ENCODE results near the gene NTSR2.

NTSR2 gene

DNA sequence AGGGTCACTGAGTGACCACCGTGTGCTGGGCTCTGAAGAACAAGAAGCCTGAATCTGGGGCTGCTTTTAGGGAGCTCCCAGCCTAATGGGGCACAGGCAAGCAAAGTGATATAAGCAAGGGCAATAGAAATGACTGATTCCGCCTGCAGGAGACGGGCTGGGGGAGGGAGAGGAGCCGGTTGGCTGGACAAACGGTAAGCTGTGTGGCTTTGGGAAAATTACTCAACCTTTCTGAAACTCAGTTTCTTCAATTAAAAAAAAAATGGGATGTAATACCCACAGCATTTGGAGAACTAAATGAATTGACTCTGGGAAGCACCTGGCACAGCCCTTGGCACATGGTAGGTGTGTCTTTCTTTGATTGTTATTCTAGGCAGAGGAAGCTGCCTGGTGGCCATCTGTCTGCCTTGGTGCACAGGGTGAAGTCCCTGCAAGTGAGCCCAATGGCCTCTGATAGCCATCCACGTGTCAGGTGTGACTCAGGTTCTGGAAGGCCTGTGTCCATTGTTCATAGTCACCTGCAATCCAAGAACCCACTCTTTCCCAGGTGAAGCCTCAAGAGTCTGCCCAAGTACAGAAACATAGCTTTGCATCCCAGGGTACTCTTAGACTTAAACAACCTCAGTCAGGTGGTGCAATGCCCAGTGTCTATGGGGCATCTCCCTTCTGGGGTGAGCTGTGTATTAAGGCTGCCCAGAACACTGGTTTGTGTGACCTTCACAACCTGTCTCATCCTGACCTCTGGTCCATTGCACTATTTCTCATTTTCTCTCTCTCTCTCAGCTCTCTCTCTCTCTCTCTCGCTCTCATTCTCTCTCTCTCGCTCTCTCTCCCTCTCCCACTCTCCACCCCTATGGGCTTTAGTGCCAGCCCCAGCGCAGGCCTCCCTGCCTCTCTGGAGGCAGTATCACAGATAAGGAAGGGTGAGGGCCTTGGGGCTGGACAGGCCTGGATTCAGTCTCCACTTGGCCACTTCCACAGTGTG is 30.0 kb upstream of the NTSR2 start:
- no peak for DNase-seq (ENCODE audit: low read depth)

DNA sequence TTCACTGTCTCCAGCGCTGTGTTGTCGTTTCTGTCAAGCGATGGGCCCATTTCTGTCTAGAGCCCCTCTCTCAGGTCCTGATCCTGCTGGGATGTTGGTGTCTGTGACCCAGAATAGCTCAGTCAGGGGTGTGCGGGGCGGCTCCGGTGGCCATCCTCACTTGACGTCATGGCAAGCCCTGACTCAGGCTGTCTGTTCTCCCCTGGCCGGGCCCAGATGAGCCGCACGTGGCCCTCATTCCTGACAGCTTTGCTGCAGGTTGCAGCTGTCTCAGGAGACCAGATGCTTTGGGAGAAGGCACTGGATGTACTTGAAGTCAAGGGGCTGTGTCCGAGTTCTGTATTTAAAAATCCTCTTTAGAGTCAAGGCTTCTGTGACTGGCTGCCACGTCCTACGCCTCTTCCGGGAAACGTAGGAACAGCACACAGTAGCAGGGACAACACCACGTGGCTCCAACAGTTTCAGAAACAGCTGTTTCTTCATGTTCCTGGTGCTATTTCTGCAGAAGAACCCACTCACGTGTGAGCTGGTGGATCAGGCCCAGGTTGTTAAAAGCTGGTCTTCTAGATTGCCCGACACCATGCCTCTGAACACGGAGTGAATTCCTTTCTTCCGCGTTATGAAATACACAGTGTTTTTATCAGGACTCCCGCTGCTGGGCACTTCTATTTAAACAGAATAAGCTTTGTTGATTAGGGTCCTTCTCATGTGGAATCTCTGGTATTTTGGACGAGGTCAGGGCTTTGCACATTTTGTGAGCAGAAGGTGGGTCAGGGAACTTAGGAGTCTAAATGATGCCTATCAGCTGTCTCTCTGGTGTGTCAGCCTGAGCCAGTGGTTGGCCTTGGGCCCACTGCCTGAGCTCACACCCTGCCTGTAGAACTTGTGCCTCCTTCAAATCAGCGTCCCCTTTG is 28.3 kb upstream of the NTSR2 start:
- no peak for DNase-seq (ENCODE audit: low read depth)

DNA sequence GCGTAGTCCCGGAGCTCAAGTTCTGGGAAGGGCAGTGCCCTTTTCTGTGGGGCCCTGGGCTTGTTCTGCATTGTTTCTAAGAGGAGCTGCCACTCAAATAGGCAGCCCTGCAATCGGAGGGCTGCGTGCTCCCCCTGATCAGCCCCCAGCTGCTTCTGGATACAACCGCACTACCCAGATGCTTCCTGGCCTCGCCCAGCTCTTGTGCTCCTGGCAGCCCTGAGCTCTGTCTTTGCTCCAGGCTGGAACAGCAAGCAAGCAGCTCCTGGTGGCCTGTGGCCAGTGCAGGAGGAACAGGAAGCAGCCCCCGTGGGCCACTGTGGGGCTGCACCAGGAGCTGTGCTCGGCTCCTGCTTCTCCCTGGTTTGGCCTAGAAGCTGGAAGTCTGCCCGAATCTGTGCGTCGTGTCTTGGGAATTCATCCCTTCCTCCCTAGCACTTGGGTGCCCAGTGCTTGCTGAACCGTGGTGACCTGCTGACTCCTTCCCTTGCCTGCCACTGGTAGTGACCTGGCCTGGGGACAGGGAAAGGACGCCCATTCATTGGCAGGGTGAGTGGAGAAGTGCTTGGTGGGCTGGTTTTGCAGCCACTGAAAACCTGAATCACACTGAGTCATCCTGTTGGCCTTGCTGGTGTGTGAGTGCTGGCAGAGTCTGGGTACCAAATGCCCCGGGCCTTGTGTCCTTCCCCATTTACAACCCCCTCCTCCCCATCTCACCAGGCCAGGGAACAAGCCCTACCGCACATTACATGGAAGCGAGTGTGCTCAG is 27.3 kb upstream of the NTSR2 start:
- no peak for DNase-seq (ENCODE audit: low read depth)

DNA sequence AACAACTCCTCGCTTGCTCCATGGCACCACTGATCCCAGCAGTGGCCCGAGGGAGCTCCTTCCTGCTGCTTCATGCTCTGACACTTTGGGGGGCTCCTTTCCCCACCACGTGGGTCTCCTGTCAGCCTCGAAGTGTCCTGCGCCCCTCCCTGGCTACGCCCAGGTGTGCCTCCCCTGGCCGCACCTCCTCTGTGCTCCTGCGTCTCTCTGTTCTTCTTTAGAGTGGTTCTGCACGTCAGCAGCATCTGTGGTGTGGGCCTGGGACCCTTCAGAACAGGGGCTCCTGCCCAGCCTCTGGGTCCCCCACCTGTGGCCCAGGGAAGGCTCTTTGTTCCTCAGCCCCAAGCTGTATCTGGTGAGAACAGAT is 26.7 kb upstream of the NTSR2 start:
- no peak for DNase-seq (ENCODE audit: low read depth)

DNA sequence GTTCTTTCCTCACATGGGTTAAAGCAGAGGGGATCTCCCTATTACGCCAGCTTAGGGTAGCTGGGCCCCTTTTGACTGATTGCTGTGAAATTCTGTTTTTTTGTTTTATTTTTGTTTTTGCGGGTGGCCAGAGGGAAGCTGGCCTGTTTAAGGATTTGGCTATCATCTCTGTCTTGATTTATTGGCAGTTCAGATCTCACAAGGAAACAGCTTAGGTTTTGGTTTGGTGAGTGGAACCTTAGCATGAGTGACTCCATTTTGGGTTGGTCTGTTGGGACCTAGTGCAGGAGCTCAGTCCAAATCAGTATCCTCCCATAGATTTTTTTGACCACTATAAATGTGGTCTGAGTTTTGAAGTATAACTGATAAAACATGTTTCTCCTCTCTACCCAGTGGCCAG is 25.6 kb upstream of the NTSR2 start:
- no peak for DNase-seq (ENCODE audit: low read depth)

DNA sequence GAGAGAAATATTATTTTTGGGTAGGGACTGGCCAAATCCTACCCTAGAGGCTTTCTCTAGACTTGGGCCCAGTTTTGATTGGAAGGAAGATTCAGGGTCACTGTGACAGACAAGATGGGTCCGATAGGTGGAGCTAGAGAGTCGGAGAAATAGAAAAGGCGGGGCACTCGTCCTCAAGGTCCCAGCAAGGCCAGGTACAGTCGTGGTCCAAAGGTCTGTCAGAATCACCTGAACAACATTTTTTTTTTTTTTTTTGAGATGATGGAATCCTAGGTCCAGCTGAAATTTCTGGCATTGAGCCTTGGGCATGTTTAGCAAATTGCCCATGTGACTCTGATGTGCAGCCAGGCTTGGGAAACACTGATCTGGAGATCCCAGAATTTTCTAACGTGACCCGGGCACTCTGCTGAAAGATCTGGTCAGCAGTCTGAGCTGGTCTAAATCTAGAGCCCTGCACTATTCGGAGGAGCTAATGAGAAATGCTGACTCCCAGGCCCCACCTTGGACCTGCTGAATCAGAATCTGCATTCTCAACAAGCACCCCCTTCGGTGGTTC is 23.0 kb upstream of the NTSR2 start:
- DNase-seq (ENCODE audit: low read depth): peak; percentile 45

DNA sequence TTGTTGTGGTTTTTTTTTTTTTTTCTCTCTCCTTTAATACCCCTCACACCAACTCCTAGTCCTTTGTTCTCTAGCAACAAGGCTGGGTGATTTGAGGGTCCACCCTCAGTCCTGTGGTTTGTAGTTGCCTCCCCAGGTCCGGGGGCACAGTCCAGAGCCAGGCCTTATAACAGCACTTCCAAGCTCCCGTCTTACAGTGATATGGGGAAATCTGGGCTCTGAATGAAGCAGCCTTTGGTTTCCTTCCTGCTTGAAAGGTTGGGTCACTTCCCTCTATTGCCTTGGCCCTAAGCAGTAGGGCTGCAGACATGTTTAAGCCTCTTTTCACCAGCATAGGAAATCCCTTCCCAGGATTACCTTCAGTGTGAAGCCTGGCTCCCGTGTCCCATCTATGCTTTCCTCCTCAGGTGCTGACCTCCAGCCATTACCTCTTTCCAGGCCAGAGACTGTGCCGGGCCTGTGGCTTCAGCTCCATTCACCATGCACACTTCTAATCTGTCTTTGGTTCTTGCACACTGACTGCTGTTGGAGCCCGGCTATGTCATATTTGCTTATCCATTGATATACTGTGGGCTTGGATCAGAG is 21.2 kb upstream of the NTSR2 start:
- DNase-seq (ENCODE audit: low read depth): no peak

DNA sequence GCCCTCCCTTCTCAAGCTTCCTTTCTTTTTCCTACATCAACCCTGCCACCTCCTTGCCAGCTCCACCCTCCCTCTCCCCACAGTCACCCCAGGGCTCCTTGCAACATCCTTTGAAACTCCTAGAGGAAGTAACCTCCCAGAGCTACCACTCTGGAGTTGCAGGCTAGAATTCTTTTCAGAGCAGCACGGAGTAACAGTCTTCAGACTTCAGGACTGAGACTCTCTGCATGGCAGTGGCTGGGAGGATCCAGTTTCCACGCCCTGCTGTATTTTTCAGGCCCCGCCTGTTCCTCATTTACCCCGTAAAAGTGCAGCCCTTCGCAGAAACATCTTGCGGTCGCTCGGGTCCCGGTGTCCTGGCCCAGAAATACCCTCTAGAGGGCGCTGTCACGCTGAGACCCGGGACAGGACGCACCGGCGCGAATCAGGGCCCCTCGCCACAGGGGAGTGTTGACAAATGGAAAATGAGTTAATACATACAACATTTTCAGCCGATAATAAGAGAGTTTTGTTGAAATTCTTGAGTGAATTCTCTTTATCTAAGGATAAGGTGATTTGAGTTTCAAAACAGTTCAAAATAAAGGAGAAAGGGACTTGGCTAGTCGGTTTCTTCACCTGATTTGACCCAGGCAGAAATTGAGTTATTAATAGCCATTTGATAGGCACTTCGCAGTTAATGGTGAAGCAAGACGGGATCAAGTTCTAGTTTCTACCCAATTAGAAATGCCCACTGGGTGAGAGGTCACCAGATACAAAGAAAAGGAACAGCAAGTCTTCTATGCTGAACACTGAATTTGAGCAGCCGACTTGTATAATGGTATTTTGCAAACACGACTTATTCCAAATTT is 18.5 kb upstream of the NTSR2 start:
- DNase-seq (ENCODE audit: low read depth): peak; percentile 74

DNA sequence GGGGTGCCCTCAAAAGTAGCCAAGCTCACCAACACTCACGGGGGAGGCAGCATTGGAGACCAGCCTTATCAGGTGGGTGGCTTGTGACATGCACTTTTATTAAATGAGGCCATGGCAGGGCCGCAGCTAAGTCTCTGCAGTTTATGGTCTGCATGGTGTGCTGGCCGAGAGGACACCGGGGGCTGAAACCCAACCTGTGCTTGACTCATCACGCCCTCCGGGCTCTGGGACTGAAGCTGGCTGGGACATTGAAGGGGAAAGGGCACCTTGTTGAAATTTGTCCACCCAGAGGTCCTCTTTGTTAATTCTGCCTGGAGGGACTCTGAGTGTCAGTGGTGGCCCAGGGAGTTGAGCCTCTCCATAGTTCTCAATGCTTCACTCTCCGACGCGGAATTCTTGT is 17.7 kb upstream of the NTSR2 start:
- no peak for DNase-seq (ENCODE audit: low read depth)

DNA sequence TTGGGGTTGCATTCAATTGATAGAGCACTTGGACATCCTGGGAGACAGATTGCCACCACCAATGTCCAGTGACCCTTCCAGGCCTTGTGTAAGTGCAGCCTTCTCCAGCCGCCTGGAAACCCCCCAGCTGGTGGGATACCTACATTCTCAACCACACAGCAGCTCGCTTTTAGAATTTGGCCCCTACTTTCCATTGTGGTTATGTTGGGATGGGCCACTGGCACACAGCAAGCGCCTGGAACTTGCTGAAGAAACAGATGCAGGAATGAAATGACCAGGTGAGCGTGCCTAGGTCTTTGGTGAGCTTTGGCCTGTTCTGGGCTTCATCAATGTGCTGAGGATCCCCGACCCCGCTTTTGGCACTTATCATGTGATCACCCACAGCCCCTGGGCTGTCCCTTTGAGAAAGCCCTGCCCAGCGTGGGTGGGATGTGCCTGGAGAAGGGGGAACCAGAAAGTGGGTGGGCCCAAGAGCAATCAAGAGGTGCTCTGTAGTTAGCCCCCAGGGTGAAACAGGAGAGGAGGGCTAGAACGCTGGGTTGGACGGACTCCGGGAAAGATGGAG is 16.0 kb upstream of the NTSR2 start:
- no peak for DNase-seq (ENCODE audit: low read depth)

DNA sequence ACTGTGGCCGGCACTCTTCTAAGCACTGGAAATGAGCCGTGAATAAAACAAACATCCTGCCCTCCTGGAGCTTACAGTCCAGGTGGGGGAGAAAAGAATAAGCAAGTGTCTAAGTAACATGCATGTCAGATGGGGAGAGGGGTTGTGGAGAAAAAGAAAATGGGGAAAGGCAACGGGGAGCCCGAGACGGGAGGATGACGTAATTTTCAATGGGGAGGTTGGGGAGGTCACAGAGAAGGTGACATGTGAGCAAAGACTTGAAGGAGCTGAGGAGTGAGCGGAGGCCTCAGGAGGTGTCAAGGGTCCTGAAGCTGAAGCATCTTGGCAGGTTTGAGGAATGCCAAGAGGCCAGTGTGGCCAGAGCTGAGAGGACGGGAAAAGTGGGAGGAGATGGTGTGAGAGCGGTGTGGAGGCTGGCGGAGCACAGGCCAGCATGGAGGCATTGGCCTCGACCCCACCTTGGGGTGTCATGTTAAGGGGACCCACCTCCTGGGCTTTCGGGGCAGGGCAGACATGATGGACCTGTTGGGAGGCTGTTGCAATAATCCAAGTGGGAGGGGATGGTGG is 15.0 kb upstream of the NTSR2 start:
- no peak for DNase-seq (ENCODE audit: low read depth)

DNA sequence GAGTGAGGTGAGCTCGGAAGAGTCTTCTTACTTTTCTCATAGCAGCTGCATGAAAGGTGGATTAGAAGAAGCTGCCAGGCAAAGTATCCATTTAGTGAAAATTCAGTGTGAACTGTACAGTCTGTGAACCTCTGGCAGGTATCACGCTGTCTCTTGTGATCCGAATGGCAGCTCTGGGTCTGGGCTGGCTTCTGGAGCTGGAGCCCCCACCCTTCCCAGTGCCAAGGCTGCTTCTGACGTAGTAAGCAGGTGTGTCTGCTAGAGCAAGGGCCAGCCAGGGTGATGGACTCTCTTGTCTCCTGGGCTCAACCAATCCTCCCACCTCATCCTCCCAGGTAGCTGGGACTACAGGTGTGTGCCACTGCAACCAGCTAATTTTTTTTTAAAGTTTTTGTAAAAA is 14.0 kb upstream of the NTSR2 start:
- DNase-seq (ENCODE audit: low read depth): no peak

DNA sequence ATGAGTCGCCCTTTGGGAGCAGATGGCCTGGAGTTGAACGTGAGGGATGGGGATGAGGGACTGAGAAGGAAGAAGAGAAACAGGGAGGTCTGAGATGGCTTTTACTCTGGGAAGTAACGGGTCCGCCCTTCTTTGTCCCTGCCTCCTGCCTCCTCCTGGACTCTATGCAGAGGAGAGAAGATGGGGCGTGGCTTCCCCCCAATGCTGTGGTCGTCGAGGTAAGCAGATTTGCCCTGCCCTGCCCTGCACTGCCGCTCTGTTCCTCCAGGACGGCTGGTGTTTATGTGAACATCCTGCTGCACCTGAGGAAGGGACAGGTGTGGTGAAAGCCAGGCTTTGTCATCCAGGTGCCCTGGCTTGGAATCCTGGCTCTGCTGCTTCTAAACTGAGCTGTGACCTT is 13.5 kb upstream of the NTSR2 start:
- DNase-seq (ENCODE audit: low read depth): no peak

DNA sequence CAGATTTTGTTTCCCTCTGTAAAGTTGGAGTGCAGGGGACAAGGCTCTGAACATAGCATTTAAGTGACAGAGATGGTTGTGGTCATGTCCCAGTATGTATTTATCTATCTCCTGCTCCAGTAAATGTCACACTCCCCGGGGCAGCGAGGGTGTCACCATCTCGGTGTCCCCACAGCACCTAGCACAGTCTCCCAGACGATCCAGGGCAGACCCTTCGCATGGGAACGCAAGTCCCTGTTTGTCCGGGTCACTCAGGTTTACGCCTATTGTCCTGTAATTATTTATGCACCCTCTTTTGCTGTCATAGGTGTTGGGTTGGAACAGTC is 12.6 kb upstream of the NTSR2 start:
- no peak for DNase-seq (ENCODE audit: low read depth)

DNA sequence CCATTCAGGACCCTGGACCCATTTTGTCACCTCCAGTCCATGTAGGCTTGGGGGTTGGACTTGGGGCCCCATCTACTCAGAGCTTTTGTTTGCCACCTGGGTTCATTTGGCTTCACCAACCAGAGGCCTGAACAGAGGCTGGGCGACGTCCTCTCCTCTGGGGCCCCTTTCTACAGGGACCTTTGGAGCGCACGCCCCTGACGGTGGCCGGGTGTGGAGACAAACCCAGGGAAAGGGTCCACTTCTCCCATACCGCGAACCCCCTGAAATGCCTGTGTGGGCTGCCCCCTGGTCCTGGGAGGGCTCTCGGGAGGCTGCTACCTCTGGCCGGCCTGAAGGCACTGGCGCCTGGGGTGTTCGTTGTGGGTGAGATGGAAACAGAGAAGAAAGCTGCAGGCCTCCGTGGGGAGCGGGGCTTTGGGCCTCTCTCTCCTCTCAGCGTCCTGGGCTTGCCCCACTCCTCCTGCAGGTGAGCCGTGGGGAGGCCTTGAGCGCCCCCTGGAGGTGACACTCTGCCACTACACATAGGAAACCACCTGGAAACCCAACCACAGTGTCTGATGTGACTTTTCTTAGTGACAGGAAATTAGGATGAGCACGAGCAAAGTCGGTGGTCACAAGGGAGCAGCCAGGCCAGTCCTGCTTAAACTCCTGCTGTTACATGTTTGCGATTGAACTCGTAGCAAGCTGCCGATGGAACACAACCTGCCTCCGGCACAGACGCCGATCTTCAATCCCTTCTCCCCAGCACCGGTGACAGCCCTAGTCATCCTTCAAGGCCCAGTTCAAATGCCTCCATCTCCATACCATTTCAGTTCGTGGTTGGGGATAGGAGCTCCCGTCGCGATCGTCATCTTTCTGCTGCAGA is 12.0 kb upstream of the NTSR2 start:
- DNase-seq (ENCODE audit: low read depth): peak; percentile 22

DNA sequence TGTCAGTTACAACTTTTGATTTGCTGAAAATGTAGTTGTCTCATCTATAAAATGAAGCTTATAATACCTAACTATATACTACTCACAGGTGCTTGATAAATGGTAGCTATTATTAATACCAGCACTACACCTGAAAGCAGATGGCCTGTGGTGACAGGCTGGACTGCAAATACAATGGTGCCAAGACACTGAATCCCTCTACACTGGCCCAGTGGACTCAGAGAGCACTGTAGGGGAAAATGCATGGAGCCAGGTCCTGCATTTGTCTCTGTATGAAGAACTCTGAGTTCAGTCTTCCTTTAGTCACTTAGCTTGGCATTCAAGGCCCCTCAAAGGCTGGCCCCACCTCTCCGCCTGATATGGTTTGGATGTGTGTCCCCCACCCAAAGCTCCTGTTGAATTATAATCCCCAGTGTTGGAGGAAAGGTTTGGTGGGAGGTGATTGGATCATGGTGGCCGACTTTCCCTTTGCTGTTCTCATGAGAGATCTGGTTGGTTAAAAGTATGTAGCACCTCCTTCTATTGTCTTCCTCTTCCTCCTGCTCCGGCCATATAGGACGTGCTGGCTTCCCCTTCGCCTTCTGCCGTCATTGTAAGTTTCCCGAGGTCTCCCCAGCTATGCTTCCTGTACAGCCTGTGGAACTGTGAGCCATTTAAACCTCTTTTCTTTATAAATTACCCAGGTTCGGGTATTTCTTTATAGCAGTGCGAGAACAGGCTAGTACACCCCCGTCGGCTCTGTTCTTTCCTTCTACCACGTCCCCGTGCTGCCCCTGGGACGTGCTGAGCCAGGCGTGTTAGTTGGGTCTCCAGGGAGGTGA is 11.1 kb upstream of the NTSR2 start:
- DNase-seq (ENCODE audit: low read depth): no peak

DNA sequence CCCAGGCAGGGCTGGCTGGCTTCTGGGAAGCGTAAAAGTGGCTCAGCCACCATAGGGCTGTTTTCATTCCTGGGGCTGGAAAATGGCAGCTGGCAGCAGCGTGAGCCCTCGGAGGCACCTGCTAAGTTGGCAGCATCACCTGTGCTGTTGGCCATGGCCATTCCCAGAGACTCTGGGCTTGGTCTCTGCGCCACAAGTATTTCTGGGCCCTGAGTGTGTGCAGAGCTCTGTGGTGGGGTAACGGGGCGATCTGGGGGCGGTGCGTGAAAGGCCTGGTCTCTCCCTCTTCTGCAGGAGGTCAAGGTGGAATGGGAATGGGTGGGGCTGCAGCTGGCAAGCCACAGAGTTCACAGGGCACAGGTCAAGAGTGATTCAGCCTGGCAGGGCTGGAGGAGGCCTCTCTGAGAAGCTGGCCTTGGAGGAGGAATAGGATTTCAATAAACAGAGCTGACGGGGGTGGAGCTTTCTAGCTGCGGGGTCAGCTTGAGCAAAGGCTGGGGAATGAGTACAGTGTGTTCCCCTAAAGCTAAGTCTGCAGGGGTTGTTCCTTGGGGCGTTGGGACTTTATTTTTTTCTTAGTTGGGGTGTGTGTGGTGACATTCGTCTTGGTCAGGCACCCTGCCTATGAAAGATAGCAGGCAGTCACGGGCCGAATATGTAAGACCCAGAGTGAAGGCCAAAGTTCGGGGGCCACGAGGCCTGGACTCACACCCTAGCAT is 10.3 kb upstream of the NTSR2 start:
- no peak for DNase-seq (ENCODE audit: low read depth)

All from activated T-cell treated with anti-CD3 and anti-CD28 coated beads for 1 hour (primary cell).